ENCODE results near the gene PRIMA1.

The PRIMA1 gene

GRCh38 chr14:93752980-93753561 is 35.2 kb downstream of the PRIMA1 start:
- no peak for DNase-seq

DNA sequence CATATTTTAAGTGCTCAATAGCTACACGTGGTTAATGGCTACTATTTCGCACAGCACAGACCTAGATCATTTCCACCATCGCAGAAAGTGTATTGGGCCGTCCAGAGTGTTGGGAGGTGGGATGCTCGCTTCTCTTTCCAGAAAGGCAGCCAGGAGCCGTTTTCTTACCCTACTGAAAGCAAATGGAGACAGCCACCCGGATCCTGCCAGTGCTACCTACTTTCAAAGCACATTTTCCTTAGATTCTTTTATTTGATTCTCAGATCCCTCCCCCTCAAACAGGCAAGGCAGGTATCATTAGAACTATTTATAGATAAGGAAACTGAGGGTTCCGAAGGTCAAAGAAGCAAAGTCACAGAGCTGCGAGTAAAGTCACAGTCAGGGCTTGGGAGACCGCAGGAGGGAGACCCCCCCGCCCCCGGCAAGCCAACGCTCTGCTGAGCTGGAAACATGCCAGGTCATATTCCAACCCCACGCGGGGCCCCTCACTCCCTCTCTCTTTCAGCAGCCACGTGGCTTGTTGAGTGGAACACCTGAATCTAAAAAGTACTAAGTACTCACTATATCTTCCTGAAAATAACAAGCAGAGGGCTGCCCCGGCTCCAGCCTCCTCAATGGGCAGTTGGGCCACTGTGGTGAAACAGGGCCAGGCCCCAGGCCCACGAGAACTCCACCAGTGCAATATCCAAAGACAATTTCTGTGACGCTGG is 36.2 kb downstream of the PRIMA1 start:
- DNase-seq, result no peak

DNA sequence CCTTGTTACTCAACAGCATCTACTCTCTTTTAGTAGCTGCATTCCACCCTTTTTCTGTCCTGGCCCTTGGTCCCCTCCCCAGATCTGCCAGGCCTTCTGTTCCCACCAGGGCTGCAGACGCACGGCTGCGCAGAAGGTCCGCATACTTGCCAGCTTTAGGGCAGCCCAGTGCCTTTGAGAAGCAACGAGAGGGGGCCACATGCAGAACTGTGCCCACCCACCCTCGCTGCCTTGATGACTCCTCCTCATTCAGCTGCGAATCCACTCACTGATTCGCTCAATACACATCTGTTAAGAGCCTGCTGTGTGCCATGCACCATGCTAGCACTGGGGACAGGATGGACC is 39.2 kb downstream of the PRIMA1 start:
- DNase-seq, result no peak

DNA sequence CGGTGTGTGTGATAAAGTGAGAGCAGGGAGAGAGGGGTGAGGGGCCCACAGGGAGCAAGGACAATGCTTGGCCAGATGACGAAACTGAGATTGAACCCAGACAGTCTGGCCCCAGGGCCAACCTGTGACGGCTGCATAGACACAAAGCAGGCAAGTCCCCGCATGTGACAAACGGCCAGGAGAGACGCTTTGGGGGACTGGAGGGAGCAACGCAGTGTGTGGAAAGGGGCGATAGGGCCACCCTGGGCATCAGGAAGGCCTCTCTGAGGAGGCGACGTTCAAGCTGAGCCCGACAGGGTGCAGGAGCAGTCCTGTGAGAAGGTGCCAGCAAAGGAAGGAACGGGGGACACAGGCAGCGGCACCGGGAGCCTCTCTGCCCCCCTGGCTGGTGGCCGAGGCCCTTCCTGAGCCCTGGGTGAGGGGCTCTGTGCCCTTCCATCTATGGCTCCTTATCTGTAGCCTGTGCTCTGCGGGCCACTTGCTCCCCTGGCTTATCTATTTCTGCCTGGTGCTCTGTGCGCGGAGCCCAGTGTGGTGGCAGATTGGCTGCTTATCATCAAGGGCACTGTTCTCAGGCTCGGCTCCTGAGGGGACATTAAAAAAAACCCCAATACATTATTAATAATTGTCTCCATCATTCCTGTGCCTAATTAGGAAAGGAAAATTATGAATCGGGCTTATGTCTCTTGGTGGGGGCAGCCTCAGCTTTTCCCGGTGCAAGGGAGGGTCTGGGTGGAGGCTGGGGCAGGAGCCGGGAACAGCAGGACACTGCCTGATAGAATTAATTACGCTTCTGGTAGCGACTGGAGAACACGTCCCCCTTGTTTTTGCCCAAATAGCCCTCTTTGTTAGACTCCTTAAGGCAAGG is 39.8 kb downstream of the PRIMA1 start:
- no peak for DNase-seq

GRCh38 chr14:93747560-93747959 is 40.7 kb downstream of the PRIMA1 start:
- DNase-seq, result no peak

DNA sequence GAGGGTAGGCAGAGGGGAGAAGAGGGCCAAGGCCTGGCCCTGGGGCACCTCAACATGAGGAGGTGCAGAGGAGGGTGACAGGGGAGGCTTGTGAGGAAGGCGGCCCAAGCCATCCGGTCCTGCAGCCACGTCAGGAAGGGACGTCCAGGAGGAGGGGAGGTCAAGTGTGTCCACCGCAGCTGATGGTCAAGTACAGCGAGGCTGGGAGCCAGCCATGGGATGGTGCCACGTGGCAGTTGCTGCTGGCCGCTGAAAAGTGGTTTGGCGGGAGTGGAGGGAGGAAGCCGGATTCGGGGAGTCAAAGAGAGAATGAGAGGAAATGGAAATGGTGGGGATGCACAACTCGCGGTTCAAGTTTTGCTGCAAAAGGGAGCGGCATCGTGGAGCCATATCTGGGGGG is 41.2 kb downstream of the PRIMA1 start:
- no peak for DNase-seq

DNA sequence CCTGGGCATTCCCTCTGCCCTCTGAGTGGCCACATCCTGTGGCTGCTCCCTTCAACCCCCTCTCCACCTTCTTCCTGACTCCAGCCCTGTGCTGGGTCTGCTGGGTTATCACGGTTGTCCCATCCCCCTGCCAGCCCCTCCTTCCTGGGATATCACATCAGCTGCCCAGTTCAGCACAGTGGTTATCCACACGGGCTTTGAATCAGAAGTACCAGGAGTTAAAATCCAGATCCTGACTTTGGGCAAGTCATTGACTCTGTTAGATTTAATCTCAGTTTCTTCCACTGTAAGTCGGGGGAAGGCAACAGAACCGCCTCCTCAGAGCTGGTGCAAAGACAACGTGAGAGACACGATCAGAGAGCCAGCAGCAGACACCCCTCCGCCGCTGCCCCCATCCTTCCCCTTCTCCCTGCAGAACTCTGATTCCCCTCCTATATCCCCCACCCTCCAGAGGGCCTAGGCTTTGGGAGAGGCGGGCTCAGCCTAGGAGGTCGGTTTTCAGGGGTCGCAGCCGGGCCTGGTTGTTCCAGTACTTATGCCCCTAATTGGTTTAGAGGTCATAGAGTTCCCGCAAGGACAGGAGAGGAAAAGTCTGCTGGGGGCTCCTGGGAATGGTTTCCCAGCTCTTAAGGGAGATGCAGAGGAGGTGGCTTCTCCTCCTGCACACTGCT is 42.5 kb downstream of the PRIMA1 start:
- DNase-seq, result no peak

DNA sequence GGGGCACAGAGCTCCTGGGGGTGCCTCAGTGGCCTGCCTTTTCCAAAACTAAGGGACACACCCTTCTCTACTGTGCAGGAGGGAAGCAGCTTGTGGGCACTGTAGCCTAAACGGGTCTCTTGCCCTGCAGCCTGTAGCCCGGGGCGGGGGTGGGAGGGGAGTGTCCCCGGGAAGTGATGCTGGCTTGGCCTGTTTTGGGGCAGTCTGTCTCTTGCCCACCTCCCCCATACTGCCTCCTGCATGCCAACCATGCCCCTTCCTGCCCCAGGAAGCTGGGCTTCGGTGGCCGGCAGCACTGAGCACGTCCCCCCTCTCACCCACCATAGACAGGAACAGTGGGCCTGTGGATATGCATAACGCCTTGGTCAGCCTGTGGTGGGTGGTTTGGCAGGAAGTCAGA is 43.4 kb downstream of the PRIMA1 start:
- no peak for DNase-seq

DNA sequence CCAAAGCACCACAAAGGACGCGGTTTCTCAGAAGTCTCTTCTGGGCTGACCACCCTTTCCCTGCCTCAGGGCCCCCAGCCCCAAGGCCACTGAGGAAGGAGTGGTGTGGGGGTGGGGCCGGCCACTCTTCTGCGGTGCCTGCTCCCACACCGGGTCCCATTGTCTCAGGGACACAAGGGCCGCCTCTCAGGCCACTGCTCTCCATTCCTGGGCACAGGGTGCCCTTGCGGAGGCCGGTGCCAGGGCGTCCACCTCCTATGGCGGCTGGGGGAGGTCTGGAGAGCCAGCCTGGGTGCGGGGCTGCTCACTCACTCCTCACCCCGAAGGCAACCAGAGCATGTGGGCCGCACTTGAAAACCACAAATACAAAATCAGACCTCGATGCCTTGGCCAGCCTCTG is 44.1 kb downstream of the PRIMA1 start:
- DNase-seq, result no peak

DNA sequence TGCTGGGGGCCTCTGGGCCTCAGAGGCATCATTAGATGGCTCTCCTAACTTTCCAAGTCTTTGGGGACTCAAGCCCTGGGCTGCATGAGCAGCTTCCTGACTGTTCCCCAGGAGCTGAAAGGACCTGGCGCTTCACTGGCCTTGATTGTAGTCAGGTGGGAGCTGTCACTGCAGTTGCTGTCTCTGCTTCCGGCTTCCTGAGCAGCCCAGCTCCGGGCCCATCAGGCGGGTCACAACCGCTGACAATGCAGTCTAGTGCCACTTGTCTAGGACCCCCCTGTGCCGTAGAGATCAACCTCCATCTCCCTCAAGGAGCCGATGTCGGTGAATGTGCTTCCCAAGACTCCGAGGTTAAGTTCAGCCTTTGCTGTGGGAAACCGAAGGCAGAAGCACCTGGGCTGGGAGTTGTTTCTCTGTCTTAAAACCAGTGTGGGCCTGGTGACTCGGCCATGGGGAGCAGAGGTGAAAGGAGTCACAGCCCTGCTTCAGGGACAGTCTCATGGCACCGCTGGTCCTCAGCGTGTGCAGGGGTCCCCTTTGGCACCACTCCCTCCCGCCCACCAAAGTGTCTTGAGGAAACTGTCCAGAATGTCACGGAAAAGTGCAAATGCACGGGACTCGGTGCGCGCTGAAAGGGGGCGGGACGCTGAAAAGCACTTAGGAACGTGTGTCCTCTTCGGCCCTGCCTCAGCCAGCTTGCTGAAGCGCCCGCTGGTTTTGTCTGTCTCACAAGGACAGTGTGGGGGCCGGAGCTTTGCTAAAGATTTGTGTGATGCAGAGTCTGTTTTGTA is 44.8 kb downstream of the PRIMA1 start:
- DNase-seq, result no peak

DNA sequence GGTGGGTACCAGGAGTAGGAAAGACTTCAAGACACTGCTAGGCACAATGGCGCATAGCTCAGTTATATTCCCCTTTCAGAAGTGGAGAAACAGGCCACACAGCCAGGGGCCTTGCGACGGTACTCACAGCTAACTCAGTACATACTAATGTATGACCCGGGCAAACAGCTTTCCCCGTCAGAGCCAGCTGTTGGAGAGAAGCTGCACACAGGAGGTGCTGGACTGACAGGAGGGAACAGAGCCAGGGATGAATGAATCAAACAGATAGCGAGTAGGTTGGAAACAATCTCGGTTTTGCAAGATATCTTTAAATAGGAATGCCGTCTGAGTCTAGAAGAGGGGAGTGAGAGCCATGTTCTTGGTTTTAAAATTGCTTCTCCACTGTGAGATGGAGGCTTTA is 45.5 kb downstream of the PRIMA1 start:
- no peak for DNase-seq

DNA sequence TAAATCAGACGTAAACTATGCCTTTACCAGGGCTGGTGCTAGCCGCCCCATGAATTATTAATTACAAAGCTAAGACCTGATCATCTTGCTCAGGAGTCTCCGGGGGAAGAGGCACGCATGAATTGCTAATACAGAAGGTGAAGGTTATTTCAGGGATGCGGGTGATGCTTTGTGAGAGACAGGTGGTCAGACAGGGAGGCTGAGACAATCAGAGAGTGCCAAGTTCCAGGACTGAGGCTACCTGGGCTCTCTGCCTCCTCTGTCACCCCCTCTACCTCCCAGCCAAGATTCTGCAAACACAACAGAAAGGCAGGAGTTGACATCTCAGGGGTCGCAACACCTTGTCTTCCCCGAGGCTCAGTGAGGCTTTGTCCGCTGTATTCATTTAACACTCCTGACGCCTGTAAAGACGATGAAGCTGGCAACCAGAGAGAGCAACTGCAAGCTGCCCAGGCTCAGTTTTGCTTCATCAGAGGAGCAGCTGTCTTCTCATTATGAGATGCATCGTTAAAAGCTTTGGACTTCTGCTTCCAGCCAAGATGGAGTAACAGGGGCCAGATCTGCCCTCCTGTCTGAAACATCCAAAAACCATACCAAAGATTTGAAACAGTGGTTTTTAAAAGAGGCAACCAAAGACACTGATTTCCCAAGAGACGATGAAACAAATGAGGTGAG is 46.6 kb downstream of the PRIMA1 start:
- DNase-seq, result no peak

DNA sequence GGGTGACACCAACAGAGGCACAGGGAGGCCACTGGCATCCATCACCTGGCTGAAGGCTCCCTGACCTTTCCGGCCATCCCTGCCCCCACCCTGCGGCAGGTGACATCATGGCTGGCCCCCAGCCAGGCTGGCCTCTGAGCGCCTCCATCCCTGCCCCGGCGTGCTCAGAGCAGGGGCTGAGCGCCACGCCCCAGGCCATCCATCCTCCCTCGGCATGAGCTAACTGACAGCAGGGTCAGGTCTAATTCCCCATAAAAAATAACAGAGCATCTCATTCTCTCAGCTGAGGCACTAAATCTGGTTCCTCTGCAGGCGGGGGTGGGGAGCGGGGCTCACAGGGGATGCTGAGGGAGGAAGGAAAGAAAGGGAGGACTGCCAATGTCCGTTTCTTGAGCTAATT is 50.7 kb downstream of the PRIMA1 start:
- DNase-seq, result no peak

DNA sequence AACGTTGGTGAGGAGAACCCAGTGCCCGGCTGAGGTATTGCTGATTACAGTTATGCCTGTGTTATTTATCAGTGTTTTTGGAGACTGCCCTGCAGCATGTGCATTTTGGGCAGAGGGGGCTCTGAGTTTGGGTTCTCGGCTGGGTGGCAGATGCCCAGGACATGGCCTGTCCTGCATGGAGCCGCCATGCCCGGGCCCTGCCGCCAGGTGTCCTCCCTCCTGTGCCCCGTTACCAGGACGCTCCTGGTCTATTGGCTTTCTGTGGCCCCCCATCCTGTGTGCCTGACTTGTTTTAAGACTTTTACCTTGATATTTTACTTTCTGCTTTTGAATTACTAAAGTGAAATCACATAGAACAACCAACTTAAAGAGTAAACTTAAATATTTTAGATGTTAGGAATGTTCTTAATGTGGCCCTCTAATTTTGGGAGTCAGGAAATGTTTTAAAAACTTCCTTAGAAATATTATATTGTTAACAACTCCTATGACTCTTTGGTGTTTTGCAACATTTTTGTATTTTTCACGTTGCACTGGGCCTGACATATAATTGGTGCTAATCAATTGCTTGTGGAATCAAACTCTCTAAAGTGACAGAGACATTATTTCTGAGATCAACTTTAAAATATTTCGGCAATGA is 51.8 kb downstream of the PRIMA1 start:
- no peak for DNase-seq

DNA sequence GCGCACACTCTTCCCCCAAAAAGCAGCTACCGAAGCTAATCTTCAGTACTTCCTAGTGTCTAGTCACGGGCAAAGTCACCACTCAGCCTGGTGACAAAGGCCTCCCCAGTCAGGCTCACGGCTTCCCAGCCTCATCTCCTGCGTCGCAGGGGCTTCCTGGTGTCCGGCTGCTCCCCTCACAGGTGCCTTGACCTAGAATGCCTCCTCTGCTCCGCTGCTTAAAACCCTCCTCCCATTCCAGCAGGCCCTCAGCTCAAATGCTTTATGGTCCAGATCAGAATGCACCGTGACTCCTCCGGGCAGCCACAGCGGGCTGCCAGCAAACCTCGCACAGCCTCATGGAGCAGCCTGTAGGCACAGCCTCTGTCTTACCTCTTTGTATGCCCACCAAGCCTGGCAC is 53.1 kb downstream of the PRIMA1 start:
- DNase-seq, result no peak

DNA sequence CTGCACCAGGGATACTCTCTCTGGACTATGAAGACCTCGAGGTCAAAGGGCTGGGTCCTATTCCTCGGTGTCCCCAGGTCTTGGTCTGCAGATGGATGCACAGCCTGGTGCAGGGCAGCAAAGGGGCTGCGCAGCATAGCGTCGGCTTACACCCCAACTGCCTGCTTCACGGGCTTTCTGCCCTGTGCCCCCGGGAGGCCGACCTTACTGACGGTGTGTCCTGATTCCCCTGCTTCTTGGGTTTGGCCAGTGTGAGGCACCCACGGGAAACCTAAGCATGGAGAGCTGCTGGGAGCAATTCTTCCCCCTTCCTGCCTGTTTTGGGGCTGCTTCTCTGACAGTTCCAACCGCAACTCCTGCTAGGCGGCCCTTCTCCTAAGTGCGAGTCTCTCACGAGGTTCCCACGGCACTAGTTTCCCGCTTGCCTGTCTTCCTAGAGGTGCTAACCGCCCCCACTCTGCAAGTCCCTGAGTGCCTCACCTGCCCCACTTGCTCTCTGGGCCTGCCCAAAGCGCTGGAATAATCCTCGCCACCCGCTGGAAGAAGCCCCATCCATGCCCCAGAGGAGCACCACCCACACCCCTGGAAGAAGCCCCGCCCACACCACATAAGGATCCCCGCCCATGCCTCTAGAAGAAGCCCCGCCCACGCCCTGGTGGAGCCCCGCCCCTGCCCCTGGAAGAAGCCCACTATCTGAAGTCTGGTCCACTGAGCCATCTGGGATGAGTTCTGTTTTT is 54.0 kb downstream of the PRIMA1 start:
- no peak for DNase-seq

DNA sequence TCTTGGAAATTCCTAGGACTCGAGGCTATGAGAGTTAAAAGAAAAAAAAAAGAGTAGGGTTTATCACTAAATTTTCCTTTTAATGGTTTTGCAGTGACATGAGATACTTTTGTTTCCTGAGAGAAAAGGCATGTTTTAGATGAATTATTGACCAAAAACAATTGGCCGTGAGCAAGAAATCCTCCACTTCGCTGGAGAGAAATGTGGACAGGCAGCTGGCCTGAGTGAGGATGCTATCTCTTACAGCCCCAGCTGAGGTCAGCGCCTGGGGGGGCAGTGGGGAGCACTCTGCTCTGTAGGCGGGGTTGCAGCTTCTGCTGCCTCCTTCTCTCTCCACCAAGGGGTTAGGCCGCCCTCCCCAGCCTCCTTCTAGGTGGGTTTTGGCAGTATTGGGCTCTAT is 54.7 kb downstream of the PRIMA1 start:
- peak; percentile 7 for DNase-seq

DNA sequence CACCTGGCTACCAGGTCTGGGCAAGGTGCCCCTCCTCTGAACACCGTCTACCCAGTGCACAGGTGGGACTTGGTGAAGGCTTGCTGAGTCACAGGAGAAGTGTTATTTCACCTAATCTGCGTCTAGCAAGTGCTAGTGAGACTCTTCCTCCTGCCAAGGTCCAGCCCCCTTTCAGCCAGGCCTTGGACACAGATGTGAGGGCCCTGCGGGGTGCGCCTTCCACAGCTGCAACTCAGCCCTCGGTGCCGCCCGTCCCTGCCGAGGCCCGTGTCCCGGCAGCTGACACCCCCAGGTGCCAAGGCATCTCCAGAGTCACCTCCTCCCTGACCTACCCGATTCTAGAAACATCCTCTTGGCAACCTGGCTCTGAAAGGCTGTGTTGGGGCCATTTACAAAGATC is 55.1 kb downstream of the PRIMA1 start:
- peak; percentile 91 for DNase-seq

DNA sequence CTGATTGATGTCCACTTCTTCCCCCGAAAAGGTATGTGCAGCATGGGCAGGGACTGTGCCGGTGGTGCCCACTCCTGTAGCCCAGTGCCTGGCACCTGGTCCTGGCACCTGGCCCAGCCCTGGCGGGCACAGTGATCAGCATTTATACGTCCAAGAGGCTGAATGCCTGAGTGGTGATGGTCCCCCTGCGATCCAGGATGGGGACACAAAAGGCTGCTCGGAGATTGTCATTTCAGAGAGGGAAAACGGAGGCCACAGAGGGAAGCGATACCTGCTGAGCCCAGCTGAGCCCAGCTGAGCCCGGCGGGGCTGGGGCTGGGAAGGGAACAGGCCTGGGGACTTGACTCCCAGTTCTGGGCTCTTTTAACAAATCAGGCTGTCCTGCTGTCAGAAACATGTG is 55.8 kb downstream of the PRIMA1 start:
- DNase-seq, result peak; percentile 69

GRCh38 chr14:93731753-93732152 is 56.5 kb downstream of the PRIMA1 start:
- DNase-seq, result peak; percentile 82

DNA sequence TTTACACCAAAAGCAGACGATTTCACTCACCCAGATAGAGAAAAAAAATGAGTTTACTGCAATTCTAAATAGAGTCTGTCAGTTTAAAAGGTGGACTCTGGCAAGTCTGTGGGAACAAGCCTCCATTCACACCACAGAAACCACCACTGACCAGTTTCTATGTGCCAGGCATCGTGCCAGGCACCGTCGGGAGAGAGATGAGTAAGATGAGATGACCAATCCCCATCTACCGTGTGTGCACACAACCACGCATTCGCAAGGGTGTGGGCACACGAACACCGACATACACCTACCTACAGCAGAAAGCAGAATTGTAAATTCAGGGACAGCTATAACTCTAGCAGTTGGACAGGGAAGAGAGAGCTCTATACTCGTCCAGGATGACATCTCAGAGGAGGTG is 58.3 kb downstream of the PRIMA1 start:
- peak; percentile 79 for DNase-seq
